COLO668 (cell line): ENCODE data around the gene TRAF4.
"Not testable (repeated sequence)": the region's sequence is repeated elsewhere in the genome, so short reads cannot be mapped to it uniquely, and the experiment has no call there.

ENCODE experiments used
- DNase-seq: peaks from one replicate; lab custom pipeline; 2025; ENCODE audit not compliant: unreplicated experiment; lab: John Stamatoyannopoulos, UW

The TRAF4 gene

GRCh38 chr17:28777178-28777577 is 33.4 kb downstream of the TRAF4 start:
- no peak for DNase-seq

- not testable (repeated sequence) for DNase-seq
Observed at GRCh38 chr17:28779601-28780000, 35.8 kb downstream of the TRAF4 start.

- no peak for DNase-seq
Observed at GRCh38 chr17:28783161-28783560, 39.4 kb downstream of the TRAF4 start.

GRCh38 chr17:28788100-28788499 is 44.3 kb downstream of the TRAF4 start:
- no peak for DNase-seq

- no peak for DNase-seq
Observed at GRCh38 chr17:28792877-28793661, 49.3 kb downstream of the TRAF4 start.

- not testable (repeated sequence) for DNase-seq
Observed at GRCh38 chr17:28794846-28795441, 51.1 kb downstream of the TRAF4 start.

- DNase-seq: no peak
Observed at GRCh38 chr17:28796062-28796461, 52.3 kb downstream of the TRAF4 start.
